ENCODE data around the gene PPP1CB.
"Not testable (repeated sequence)": the region's sequence is repeated elsewhere in the genome, so short reads cannot be mapped to it uniquely, and the experiment has no call there.

Gene PPP1CB

GRCh38 chr2:28780496-28780895, 28.9 kb downstream of the PPP1CB start:
- no peak for DNase-seq

DNA sequence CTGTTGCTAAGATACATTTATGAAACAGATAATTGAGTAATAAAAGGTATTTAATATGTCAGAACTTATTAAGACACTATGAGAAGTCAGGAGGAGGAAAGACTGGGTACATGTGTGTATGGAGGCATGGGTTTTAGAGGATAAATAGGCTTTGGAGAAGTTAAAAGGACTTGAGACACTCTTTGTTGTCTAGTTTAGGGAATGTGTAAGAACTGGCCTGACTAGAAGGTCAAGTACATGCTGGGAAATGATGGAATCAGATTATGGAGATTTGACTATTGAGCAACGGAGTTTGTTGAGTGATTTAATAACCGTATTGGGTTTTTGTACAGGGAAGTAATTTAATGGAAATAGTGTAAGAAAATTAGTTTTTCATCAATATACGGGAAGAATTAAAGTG, 30.8 kb downstream of the PPP1CB start:
- DNase-seq: no peak

- DNase-seq: not testable (repeated sequence)
Observed at GRCh38 chr2:28784570-28784969, 32.9 kb downstream of the PPP1CB start.

DNA sequence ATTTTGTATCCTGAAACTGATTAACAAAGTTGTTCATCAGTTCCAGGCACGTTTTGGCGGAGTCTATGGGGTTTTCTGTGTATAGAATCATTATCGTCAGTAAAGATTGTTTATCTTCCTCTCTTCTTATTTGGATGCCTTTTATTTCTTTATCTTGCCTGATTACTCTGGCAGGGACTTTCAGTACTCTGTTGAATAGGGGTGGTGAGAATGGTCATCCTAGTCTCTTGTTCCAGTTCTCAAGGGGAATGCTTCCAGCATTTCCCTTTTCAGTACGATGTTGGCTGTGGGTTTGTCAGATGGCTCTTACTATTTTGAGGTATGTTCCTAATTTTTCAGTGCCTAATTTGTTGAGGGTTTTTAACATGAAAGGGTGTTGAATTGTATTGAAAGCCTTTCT, 45.0 kb downstream of the PPP1CB start:
- DNase-seq: no peak

DNA sequence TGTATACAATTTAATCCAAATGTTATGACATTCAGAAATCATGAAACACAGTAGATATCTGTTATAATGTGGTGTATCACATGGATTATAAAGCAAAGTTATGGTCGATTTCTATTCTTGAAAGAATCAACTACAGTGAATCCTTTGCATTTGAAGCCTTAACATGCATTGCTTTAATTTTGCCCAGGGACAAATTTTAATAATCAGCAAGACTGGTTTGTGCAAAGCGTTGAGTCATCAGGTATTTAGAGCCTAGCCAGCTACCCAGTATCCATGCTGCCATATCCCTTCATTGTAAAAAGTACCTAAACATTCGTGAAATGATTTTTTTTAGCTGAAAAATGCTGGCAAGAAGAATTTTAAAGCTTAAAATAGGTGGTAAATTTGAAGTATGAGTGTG, 50.1 kb downstream of the PPP1CB start:
- DNase-seq: no peak

DNA sequence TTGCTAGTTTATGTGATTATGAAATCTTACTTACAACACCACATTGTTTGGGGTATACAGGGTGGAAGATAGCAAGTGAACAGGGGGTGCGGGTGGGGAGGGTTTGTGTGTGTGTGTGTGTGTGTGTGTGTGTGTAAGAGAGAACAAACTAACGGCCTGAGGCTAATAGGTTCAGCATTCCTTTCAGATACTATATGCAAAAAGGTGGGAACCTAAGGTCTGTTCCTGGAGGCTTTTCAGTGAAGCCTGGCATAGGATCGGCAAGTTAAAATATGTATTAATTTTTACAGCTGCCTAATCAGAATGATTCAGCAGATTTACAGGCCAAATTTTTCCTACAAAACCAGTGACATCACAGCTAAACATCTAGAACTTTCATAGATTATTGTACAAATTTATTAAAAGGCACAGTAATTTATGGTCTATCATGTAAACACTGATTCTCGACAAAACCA, 51.4 kb downstream of the PPP1CB start:
- no peak for DNase-seq

GRCh38 chr2:28809927-28810326, 58.3 kb downstream of the PPP1CB start:
- no peak for DNase-seq

- DNase-seq: peak; percentile 81
Observed at GRCh38 chr2:28810384-28811285, 59.0 kb downstream of the PPP1CB start, which contains the start of gene SPDYA. SPDYA (plus strand) TSS chr2:28810834; CDS start chr2:28816015, 5,181 bp downstream.

- no peak for DNase-seq
Observed at GRCh38 chr2:28818053-28818452, 66.4 kb downstream of the PPP1CB start.

- peak; percentile 44 for DNase-seq
Observed at GRCh38 chr2:28821295-28821958, 69.8 kb downstream of the PPP1CB start.

DNA sequence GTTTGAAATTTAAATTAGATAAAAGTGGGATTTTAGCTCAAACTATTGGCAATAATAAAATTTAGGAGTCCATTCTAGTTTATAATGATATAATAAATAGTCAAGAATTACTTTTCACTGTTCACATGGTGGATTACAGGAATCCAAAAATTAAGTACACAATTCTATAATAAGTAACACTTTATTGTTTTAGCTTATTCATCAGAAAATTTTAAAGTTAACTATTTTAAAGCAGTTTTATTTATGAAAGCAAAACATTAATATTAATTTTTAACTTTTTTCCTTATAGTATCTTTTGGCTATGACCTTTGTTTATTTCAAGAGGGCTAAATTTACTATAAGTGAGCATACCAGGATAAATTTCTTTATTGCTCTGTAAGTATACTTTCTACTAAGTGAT, 70.4 kb downstream of the PPP1CB start:
- DNase-seq: no peak

DNA sequence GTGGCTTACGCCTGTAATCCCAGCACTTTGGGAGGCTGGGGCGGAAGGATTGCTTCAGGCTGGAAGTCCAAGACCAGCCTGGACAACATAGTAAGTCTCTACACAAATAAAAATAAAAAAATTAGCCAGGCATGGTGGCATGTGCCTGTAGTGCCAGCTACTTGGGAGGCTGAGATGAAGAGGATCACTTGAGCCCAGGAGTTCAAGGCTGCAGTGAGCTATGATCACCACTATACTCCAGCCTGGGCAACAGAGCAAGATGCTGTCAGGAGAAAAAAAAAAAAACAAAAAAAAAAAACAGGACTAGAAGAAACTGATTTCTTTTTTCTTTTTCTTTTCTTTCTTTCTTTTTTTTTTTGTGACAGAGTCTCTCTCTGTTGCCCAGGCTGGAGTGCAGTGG, 72.6 kb downstream of the PPP1CB start:
- DNase-seq: no peak

- DNase-seq: no peak
Observed at GRCh38 chr2:28824870-28825269, 73.2 kb downstream of the PPP1CB start.

DNA sequence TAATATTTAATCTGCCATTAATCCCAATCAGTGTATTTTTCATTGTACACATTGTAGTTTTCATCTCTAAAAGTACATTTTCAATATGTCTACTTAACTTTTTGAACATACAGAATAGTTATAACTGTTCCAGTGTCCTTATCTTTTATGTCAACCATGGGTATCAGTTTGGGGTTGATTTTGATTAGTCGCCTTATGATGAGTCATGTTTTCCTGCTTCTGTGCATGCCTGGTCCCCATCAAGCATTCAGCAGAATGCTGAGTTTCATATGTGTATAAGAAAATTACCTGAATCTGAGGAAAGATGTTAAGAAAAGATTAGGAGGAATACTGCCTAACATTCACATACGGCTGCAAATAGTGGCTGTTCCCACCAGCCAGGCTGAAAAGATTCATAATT, 76.8 kb downstream of the PPP1CB start:
- no peak for DNase-seq

DNA sequence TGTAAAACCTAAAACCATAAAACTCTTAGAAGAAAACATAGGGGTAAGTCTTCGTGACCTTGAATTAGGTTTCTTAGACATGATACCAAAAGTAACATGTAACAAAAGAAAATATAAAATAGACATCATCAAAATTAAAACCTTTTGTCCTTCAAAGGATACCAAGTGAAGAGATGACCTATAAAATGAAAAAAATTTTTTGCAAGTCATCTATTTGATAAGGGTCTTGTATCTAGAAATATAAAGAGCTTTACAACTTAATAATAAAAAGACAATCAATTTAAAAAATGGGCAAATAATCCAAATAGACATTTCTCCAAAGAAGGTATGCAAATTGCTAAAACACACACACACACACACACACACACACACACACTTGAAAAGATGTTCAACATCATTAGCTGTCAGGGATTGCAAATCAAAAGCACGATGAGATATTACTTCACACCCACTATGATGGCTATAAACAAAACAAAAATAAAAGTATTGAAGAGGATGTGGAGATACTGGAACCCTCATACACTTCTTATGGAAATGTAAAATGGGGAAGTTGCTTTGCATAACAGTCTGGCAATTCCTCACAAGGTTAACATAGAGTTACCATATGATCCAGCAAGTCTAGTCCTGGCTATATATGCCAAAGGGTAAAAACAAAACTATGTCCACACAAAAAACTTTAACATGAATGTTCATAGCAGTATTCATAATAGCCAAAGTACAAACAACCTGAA, 82.3 kb downstream of the PPP1CB start:
- no peak for DNase-seq

DNA sequence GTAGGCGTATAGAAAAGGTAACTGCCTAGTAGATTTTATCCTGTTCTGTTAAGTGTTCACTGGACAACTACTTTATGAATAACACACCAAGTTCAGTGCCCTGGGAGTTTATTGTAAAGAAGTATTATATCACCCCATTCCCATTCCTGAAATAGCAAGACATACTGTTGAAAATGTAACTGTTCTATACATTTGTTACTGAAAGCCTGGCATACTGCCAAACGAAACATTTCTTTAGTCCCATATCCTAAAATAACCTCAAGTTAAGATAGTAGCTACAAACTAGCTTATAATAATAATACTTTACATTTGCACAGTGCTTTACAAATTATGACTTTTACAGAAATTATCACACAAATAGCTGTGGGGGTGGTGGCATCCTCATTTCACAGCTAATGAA, 84.2 kb downstream of the PPP1CB start:
- DNase-seq: no peak

- DNase-seq: no peak
Observed at GRCh38 chr2:28838971-28839370, 87.3 kb downstream of the PPP1CB start.

DNA sequence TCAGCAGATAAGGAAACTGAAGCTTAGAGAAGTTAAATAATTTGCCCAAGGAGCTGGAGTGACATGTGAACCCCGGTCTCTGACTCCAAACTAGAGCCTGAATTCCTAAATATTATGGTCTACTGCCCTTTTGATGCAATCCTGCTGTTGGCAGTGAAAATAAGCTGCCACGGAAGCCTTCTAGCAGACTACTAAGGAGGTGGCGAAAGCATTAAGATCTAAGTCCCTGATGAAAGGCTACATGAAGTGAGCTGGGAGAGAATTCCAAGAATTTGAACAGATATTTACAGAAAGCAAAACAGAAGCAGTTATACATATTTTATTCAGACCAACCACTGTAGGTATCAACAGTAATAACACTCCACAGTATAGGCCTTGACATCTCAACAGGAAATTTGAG, 90.4 kb downstream of the PPP1CB start:
- DNase-seq: no peak
